A673 (cell line): ENCODE data around the gene ARHGAP21. TPM values are rescaled to one million over a fixed set of nuclear protein-coding genes. Genes with fewer than 3 reads are reported as not detected.
"Not testable (repeated sequence)": the region's sequence is repeated elsewhere in the genome, so short reads cannot be mapped to it uniquely, and the experiment has no call there.

Source experiments
- BruUV-seq: library from RNA; stranded (reverse); fragments of 400-500 nt; replicated peaks from 2 replicates; lab custom pipeline; 2021; lab: Mats Ljungman, UMichigan
- CTCF ChIA-PET: fragments of 300-600 bp; sonication (Branson Sonifier 250); formaldehyde crosslinking; loops from one replicate; lab custom pipeline; 2022; ENCODE audit warnings: antibody characterized with exemption; lab: Charles Lee
- POLR2A ChIA-PET: fragments of 300-600 bp; sonication (Branson Sonifier 250); formaldehyde crosslinking; loops from one replicate; lab custom pipeline; 2022; ENCODE audit warnings: antibody characterized with exemption; ENCODE audit not compliant: low non-redundant PET; lab: Charles Lee
- DNase-seq: peaks from one replicate; pipeline ENCODE4 v3.0.0-alpha.2; 2015; ENCODE audit warnings: low spot score
- H3K27ac ChIP-seq: fragments of 200-600 bp; sonication (generic); 2 replicates; pipeline ENCODE4 v1.5.1; 2016; ENCODE audit warnings: mixed run types, low read depth, mild to moderate bottlenecking, mixed read lengths, antibody characterized with exemption, low read length; ENCODE audit not compliant: poor library complexity, severe bottlenecking
- H3K27me3 ChIP-seq: fragments of 200-600 bp; sonication (generic); replicated peaks from 2 replicates; pipeline ENCODE4 v1.6.1; 2017; ENCODE audit warnings: mixed run types, low read depth, mild to moderate bottlenecking, mixed read lengths, antibody characterized with exemption, low read length; ENCODE audit not compliant: insufficient read depth, poor library complexity
- H3K36me3 ChIP-seq: fragments of 200-600 bp; sonication (generic); 2 replicates; pipeline ENCODE4 v1.6.1; 2016; ENCODE audit warnings: mixed run types, mild to moderate bottlenecking, mixed read lengths, antibody characterized with exemption, low read length; ENCODE audit not compliant: insufficient read depth, poor library complexity, severe bottlenecking
- H3K4me1 ChIP-seq: fragments of 200-600 bp; sonication (generic); 2 replicates; pipeline ENCODE4 v1.6.1; 2017; ENCODE audit warnings: mixed run types, mild to moderate bottlenecking, mixed read lengths, antibody characterized with exemption, low read length; ENCODE audit not compliant: insufficient read depth, poor library complexity, severe bottlenecking
- H3K4me3 ChIP-seq: fragments of 200-600 bp; sonication (generic); 2 replicates; pipeline ENCODE4 v1.5.1; 2016; ENCODE audit warnings: low read depth, mixed run types, mild to moderate bottlenecking, mixed read lengths, low read length; ENCODE audit not compliant: poor library complexity, severe bottlenecking
- H3K9me3 ChIP-seq: fragments of 200-600 bp; sonication (generic); 2 replicates; pipeline ENCODE4 v1.6.1; 2016; ENCODE audit warnings: mixed run types, low read depth, mild to moderate bottlenecking, mixed read lengths, antibody characterized with exemption, low read length; ENCODE audit not compliant: poor library complexity, severe bottlenecking
- CTCF ChIP-seq: fragments of 300-800, 200-600 bp; sonication (generic); conservative IDR thresholded peaks from 2 replicates; pipeline ENCODE4 v1.5.1; 2017; ENCODE audit warnings: low read depth, mild to moderate bottlenecking, antibody characterized with exemption, low read length, moderate library complexity, mixed read lengths
- EZH2 ChIP-seq: fragments of 200-600 bp; sonication (generic); IDR thresholded peaks from 2 replicates; pipeline ENCODE4 v1.6.1; 2017; ENCODE audit warnings: borderline replicate concordance, low read depth, mild to moderate bottlenecking, mixed read lengths, antibody characterized with exemption, low read length; ENCODE audit not compliant: poor library complexity, severe bottlenecking
- intact Hi-C: fragments of 100-400 bp; cut with micrococcal nuclease; formaldehyde crosslinking; loops from one replicate; pipeline ENCODE4 v1.10.0; 2022; ENCODE audit not compliant: unreplicated experiment
- total RNA-seq: library from RNA; stranded (reverse); gene quantifications from 2 replicates; pipeline ENCODE4 v1.2.3, GENCODE V29; 2021

Gene ARHGAP21
- total RNA-seq, 1 experiment from 2014 or later = 68.6 TPM

GRCh38 chr10:24625778-24626177 lies 97.9 kb downstream of the ARHGAP21 start:
- no peak overlapping the region for H3K27ac ChIP-seq
- CTCF ChIA-PET = no interaction called here
- no peaks in the 10 kb centered on the region for H3K9me3 ChIP-seq
- DNase-seq = no peak
- intact Hi-C loops = no loop called here
- no peak overlapping the region for H3K4me3 ChIP-seq
- H3K4me1 ChIP-seq = peaks cover 12% of the 10 kb centered on the region
- no peaks in the 10 kb centered on the region for H3K27me3 ChIP-seq
- TF ChIP-seq CTCF (no peak), EZH2 (no peak)
- BruUV-seq = no TSS peak
- POLR2A ChIA-PET = no interaction called here
- no peaks in the 10 kb centered on the region for H3K36me3 ChIP-seq

GRCh38 chr10:24623383-24623782 lies 100.3 kb downstream of the ARHGAP21 start:
- Histone ChIP-seq H3K9me3 (no peaks in the 10 kb centered on the region), H3K27me3 (no peaks in the 10 kb centered on the region), H3K27ac (no peak overlapping the region), H3K36me3 (no peaks in the 10 kb centered on the region), H3K4me3 (no peak overlapping the region), H3K4me1 (peaks cover 12% of the 10 kb centered on the region)
- TF ChIP-seq EZH2 = no peak
- no peak for TF ChIP-seq CTCF
- no TSS peak for BruUV-seq
- POLR2A ChIA-PET = no interaction called here
- CTCF ChIA-PET = interaction anchor here (0.5 kb wide), 1 partner anchor 248 kb away, joined by 7 read pairs; no protein-coding TSS in a partner anchor
- no peak for DNase-seq
- intact Hi-C loops = no loop called here

GRCh38 chr10:24622781-24623301 lies 100.8 kb downstream of the ARHGAP21 start:
- POLR2A ChIA-PET = no interaction called here
- Histone ChIP-seq H3K4me3 (no peak overlapping the region), H3K4me1 (peaks cover 12% of the 10 kb centered on the region), H3K27me3 (no peaks in the 10 kb centered on the region), H3K9me3 (no peaks in the 10 kb centered on the region), H3K36me3 (peaks cover 4% of the 10 kb centered on the region), H3K27ac (no peak overlapping the region)
- DNase-seq = peak; percentile 55
- intact Hi-C loops = no loop called here
- CTCF ChIA-PET = interaction anchor here (0.5 to 0.7 kb wide), 2 partner anchors 248 to 458 kb away, joined by 4 to 7 read pairs; no protein-coding TSS in a partner anchor
- no TSS peak for BruUV-seq
- no peak for TF ChIP-seq CTCF
- TF ChIP-seq EZH2 = no peak

- peaks cover 12% of the 10 kb centered on the region for H3K4me1 ChIP-seq
- BruUV-seq, CTCF ChIA-PET, H3K4me3 ChIP-seq, H3K9me3 ChIP-seq, DNase-seq, intact Hi-C loops, POLR2A ChIA-PET, H3K27me3 ChIP-seq, H3K27ac ChIP-seq, H3K36me3 ChIP-seq: not testable (repeated sequence)
Observed at GRCh38 chr10:24621035-24621795, 102.5 kb downstream of the ARHGAP21 start.

- BruUV-seq, POLR2A ChIA-PET, H3K9me3 ChIP-seq, H3K27me3 ChIP-seq, H3K36me3 ChIP-seq, DNase-seq, H3K27ac ChIP-seq, H3K4me3 ChIP-seq, CTCF ChIA-PET: not testable (repeated sequence)
- H3K4me1 ChIP-seq = peaks cover 12% of the 10 kb centered on the region
- intact Hi-C loops = loop anchor here (5.0 kb wide), 1 partner anchor 372 kb away; no protein-coding TSS in a partner anchor
Observed at GRCh38 chr10:24619994-24620310, 103.7 kb downstream of the ARHGAP21 start.
